GM19025 (cell line): ENCODE results near the gene FGD5.
"Not testable (repeated sequence)": the region's sequence is repeated elsewhere in the genome, so short reads cannot be mapped to it uniquely, and the experiment has no call there.

Source experiments
- ATAC-seq: cut with Tn5 transposase; IDR thresholded peaks from one replicate; pipeline ENCODE4 v1.9.1; 2021; ENCODE audit warnings: mild to moderate bottlenecking, low read depth, moderate library complexity; ENCODE audit not compliant: unreplicated experiment

FGD5 gene

DNA sequence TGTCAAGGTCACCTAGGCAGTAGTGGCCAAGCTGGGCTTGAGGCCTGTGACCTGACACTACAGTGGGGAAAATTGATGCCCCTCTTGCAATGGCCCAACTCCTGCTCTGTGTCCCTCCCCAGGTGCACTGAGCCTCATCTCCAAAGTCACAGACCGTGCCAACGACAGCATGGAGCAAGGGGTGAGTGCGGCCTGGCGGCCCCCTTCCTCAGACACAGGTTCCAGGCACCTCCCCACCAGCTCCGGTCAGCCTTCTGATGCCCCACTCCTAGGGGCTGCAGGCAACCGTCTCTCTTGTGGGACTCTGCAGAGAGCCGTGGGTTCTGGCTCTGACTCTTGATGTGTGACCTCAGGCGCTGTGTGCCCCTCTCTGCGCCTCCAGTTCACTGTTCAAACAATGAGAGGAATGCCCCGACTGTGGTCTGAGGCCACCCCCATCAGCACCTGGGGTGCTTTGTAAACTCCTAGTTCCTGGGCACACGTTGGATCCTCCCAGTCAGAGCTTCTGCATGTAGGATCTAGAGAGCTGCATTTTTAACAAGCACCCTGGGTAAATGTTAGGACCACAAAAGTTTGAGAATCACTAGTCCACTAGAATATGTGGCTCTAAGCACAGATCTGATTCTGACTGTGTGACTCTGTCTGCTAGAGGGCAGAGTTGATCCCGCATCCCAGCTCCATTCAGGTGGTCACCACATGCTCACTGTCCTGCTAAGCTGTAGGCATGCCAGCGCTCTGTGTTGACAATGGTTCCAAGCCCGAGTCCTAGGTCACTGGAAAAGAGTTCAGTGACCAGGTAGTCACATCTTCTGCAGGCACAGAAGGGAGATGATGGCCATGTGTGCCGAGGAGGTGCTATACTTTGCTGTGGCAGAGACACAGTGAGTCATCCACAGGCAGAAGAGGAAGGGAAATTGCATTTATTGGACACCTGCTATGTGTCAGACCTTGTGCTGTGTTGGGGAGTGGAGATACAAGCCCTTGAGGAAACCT is 82.4 kb downstream of the FGD5 start:
- ATAC-seq = no peak

- no peak for ATAC-seq
Measured at GRCh38 chr3:14902719-14903118, 84.0 kb downstream of the FGD5 start.

DNA sequence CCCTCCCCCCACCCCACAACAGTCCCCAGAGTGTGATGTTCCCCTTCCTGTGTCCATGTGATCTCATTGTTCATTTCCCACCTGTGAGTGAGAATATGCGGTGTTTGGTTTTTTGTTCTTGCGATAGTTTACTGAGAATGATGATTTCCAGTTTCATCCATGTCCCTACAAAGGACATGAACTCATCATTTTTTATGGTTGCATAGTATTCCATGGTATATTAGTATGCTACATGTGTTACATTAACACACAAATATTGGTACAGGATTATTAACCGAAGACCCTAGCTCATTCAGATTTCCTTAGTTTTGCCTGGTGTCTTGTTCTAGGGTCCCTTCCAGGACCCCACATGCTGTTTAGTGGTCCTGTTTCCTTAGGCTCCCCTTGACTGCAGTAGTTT is 84.7 kb downstream of the FGD5 start:
- ATAC-seq = not testable (repeated sequence)

GRCh38 chr3:14905055-14905657 is 86.4 kb downstream of the FGD5 start:
- ATAC-seq = no peak

GRCh38 chr3:14906355-14906971 is 87.7 kb downstream of the FGD5 start:
- ATAC-seq = no peak

- ATAC-seq = no peak
Measured at GRCh38 chr3:14907043-14907966, 88.5 kb downstream of the FGD5 start.

DNA sequence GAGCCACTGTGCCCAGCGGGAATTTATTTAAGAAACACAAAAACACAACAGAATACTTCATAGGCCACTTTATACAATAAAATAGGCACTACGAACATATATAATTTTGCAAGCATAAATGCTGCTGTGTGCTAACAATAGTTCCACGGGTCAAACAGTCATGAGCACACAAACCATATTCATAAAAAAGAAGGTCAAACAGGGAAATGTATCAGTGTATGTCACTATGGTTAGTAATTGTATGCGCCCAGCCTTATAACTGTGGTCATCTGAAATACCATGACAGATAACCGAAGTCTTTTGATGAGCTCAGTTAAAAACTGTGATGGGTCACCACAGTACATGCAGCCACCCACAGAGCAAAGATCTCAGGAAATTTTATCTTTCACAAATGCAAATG is 90.5 kb downstream of the FGD5 start:
- no peak for ATAC-seq

DNA sequence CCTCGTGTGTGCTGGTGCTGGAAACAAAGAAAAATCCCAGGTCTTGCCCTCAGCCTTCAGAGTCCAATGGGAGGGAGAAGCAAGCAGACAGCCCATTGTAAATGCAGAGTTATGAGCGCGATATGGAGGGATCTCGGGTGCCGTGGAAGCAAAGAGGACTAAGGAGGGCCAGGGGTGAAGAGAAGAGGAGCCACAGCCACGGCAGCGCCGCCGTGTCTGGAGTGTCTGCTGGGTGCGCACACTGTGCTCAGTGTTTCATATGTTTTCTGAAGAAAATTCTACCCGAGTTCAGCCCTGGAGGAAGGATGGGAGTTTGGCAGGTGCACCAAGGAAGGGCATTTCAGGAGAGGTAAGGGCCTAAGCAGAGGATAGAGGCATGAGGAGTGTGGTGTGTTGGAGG is 92.9 kb downstream of the FGD5 start:
- ATAC-seq = no peak

DNA sequence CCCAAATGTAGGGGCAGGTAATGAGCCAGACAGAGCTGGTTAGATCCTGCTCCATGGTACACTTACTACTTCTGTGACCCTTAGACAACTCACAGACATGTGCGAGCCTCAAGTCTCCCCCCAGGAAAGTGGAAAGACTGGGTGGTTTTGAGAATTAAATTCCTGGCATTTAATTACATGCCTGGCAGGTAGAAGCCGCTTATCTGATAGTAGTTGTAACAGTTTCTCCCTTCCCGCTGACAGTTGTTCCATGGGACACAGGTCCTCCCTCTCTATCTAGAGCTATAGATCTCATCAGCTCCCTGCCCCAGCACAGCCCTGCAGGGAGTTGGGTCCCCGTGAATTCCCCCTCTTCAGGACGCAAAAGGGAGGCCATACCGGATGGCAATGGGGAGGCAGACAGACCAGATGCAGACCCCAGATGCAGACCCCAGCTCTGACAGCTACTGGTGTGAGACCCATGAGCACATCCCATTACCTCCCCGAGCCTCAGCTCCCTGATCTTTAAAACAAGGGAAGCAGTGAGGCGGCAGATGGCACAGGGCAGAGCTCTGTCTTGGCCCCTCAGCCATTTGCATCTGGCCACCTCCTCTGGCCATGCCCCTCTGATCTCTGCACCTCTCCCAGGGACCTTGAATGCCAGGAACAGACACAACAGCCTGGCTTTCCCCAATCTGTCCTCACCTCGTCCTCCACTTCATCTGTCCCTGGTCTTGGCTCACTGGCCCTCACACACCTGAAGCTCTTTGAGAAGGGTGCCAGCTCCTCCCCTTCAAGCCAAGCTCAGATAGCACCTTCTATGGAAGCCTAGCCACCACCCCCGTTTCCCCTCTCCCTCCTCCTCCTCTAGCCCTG is 94.5 kb downstream of the FGD5 start:
- ATAC-seq = no peak

DNA sequence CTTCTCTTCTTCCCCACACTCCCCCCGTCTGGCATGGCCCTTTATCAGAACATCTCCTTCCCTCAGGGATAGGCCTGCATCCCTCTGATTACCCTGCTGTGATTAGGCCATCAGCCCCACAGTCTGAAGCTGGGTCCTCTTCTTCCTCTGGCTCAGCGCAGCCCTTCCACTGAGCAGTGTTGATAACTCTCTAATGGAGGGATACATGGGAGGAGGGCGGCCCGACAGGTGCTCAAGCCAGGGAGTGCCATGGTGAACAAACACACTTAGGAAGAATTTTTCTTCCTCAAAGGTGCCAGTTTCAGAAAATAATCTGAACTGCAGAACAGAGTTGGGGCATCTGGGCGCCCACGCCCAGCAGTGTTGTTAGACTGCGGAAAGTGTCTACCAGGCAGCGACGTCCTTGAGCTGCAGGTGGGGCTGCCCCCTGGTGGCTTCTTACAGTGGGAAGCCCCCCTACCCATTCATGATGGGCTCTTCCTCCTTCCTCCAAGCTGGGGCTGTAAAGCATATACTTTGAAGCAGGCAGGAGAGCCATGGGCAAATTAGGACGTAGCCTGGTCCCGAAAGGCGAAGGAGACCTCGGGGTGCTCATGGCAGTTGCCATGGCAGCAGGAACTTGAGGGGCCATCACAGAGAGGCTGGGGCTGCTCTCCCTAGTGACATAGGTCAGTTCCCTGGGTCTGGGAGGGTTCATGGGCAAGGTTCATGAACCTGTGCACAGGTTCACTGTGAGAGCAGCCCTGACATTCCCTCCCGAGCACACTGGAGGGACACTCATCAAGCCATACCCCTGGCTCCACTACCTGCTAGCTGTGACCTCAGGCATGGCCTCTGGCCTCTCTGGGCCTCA is 95.4 kb downstream of the FGD5 start:
- no peak for ATAC-seq

GRCh38 chr3:14914779-14915117 is 96.0 kb downstream of the FGD5 start:
- no peak for ATAC-seq

- ATAC-seq = no peak
Measured at GRCh38 chr3:14915636-14916222, 97.0 kb downstream of the FGD5 start.

DNA sequence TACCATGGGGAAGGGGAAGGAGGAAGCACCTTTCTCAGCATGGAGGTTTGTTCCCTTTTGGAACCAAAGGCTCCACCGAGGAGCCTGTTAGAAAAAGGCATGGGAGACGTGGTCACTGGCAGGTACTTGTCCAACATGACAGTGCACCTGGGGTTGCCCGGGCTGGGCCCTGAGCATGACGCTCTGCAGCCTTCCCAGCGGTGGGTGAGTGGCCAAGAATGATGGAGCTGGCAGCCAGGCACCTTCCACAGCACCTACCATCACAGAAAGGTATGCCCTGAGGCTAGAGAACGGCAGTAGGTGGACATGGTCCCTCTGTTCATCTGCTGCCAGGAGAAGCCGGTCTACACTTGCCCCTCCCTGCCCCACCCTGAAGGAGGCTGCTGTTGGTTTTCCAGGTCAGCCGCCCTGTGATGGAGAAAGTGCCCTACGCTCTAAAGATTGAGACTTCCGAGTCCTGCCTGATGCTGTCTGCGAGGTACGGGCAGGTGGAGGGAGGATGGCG is 99.6 kb downstream of the FGD5 start:
- no peak for ATAC-seq

GRCh38 chr3:14920536-14920935 is 101.8 kb downstream of the FGD5 start:
- ATAC-seq = no peak

DNA sequence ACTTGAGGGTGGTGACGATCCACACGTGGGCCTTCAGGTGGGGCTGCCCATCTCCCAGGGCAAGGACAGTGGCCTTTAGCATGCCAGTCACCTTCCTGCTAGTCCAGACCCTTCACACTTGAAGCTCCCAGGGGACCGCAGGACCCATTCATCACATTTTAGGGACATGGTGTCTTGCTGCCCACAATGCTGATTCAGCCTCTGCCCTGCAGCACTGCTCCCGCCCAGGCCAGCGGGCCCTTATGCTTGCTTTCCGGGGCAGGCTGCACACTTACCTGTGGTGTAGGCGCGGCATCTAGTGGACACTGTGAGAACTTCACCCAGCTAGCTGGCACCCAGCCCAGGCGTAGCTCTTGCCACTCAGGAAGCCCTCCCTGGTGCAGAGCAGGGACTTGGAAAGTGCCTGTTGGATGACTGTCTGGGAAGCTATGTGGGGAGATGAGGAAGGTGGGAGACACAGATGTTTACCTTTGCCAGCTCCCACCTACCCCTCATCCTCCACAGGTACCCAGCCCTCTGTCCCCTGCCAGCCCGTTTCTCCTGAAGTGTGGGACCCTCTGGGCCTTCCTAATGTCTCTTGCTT is 102.4 kb downstream of the FGD5 start:
- no peak for ATAC-seq

GRCh38 chr3:14921811-14922705 is 103.3 kb downstream of the FGD5 start:
- ATAC-seq = no peak

- no peak for ATAC-seq
Measured at GRCh38 chr3:14922863-14923262, 104.1 kb downstream of the FGD5 start.
